Measurements from ENCODE around the gene SLC19A2. TPM values are rescaled to one million over a fixed set of nuclear protein-coding genes. Genes with fewer than 3 reads are reported as not detected.

The SLC19A2 gene
- total and polyA plus RNA-seq, 2 of the 13 experiments (the other 11 are each of a cell fraction or from before 2014, with no cell fraction given), result 30.4 to 56.0 TPM

GRCh38 chr1:169485431-169486280 lies at the start of gene SLC19A2 (continued):
- TF ChIP-seq, protein P1, sequence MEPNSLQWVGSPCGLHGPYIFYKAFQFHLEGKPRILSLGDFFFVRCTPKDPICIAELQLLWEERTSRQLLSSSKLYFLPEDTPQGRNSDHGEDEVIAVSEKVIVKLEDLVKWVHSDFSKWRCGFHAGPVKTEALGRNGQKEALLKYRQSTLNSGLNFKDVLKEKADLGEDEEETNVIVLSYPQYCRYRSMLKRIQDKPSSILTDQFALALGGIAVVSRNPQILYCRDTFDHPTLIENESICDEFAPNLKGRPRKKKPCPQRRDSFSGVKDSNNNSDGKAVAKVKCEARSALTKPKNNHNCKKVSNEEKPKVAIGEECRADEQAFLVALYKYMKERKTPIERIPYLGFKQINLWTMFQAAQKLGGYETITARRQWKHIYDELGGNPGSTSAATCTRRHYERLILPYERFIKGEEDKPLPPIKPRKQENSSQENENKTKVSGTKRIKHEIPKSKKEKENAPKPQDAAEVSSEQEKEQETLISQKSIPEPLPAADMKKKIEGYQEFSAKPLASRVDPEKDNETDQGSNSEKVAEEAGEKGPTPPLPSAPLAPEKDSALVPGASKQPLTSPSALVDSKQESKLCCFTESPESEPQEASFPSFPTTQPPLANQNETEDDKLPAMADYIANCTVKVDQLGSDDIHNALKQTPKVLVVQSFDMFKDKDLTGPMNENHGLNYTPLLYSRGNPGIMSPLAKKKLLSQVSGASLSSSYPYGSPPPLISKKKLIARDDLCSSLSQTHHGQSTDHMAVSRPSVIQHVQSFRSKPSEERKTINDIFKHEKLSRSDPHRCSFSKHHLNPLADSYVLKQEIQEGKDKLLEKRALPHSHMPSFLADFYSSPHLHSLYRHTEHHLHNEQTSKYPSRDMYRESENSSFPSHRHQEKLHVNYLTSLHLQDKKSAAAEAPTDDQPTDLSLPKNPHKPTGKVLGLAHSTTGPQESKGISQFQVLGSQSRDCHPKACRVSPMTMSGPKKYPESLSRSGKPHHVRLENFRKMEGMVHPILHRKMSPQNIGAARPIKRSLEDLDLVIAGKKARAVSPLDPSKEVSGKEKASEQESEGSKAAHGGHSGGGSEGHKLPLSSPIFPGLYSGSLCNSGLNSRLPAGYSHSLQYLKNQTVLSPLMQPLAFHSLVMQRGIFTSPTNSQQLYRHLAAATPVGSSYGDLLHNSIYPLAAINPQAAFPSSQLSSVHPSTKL (CRISPR knock-in tag; IDR thresholded peaks at IDR 0.05), result peak; percentile 58; the same call in 1 of the 2 replicates
- TF ChIP-seq ZBTB2 (CRISPR knock-in tag; IDR thresholded peaks at IDR 0.05; ENCODE audit: low read depth), result 0 out of 2 replicates have a peak, but pooled peaks have one; percentile 46
- no peak for TF ChIP-seq ZNF24 (IDR thresholded peaks at IDR 0.05)
- TF ChIP-seq, protein P2, sequence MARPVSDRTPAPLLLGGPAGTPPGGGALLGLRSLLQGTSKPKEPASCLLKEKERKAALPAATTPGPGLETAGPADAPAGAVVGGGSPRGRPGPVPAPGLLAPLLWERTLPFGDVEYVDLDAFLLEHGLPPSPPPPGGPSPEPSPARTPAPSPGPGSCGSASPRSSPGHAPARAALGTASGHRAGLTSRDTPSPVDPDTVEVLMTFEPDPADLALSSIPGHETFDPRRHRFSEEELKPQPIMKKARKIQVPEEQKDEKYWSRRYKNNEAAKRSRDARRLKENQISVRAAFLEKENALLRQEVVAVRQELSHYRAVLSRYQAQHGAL (CRISPR knock-in tag; IDR thresholded peaks at IDR 0.05; ENCODE audit: not compliant biosample characterization), result peak; percentile 48
- 0 out of 2 replicates have a peak, but pooled peaks have one; percentile 21 for TF ChIP-seq NR1H2 (CRISPR knock-in tag; IDR thresholded peaks at IDR 0.05; ENCODE audit: borderline replicate concordance, low read depth)
- TF ChIP-seq ZNF770 (CRISPR knock-in tag; IDR thresholded peaks at IDR 0.05), result peak; percentile 76
- peak; percentile 37 for TF ChIP-seq MYPOP (CRISPR knock-in tag; IDR thresholded peaks at IDR 0.05)
- peak; percentile 58; the same call in 1 of the 2 replicates for TF ChIP-seq ZSCAN9 (CRISPR knock-in tag; IDR thresholded peaks at IDR 0.05; ENCODE audit: borderline replicate concordance)
- TF ChIP-seq NR2F1 (CRISPR knock-in tag; IDR thresholded peaks at IDR 0.05), result no peak
- peak; percentile 59; the same call in 1 of the 2 replicates for TF ChIP-seq ARID2 (CRISPR knock-in tag; IDR thresholded peaks at IDR 0.05; ENCODE audit: borderline replicate concordance)
- peak; percentile 66; the same call in 1 of the 2 replicates for TF ChIP-seq ZNF224 (CRISPR knock-in tag; IDR thresholded peaks at IDR 0.05)
- TF ChIP-seq, protein P3, sequence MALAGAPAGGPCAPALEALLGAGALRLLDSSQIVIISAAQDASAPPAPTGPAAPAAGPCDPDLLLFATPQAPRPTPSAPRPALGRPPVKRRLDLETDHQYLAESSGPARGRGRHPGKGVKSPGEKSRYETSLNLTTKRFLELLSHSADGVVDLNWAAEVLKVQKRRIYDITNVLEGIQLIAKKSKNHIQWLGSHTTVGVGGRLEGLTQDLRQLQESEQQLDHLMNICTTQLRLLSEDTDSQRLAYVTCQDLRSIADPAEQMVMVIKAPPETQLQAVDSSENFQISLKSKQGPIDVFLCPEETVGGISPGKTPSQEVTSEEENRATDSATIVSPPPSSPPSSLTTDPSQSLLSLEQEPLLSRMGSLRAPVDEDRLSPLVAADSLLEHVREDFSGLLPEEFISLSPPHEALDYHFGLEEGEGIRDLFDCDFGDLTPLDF (CRISPR knock-in tag; IDR thresholded peaks at IDR 0.05), result no peak; the same call in 1 of the 2 replicates
- TF ChIP-seq EHMT2 (IDR thresholded peaks at IDR 0.05; ENCODE audit: borderline replicate concordance, low read depth, low read length), result no peak
- 0 out of 2 replicates have a peak, but pooled peaks have one; percentile 71 for TF ChIP-seq ZNF749 (CRISPR knock-in tag; IDR thresholded peaks at IDR 0.05; ENCODE audit: borderline replicate concordance)
- TF ChIP-seq ZNF282 (IDR thresholded peaks at IDR 0.05; ENCODE audit: partially characterized antibody), result no peak
- no peak for TF ChIP-seq ZNF337 (CRISPR knock-in tag; IDR thresholded peaks at IDR 0.05; ENCODE audit: borderline replicate concordance, low read depth)

Measured in HepG2 (cell line).